NK-92 (cell line): ENCODE measurements around the gene PLA2G12A.

ENCODE experiments used
- DNase-seq: peaks from one replicate; lab custom pipeline; 2025; ENCODE audit not compliant: unreplicated experiment; lab: John Stamatoyannopoulos, UW

The PLA2G12A gene

GRCh38 chr4:109729117-109729717, 653 bp downstream of the PLA2G12A start:
- no peak for DNase-seq

- no peak for DNase-seq
These were observed 1.5 kb downstream of the PLA2G12A start for GRCh38 chr4:109728385-109728784.

- DNase-seq: no peak
These were observed 6.8 kb downstream of the PLA2G12A start for GRCh38 chr4:109723110-109723509.

GRCh38 chr4:109722357-109722756, 7.5 kb downstream of the PLA2G12A start:
- no peak for DNase-seq

- no peak for DNase-seq
These were observed 8.8 kb downstream of the PLA2G12A start for GRCh38 chr4:109721033-109721432.

- no peak for DNase-seq
These were observed 10.3 kb downstream of the PLA2G12A start for GRCh38 chr4:109719604-109720003.

- no peak for DNase-seq
These were observed 11.1 kb downstream of the PLA2G12A start for GRCh38 chr4:109718759-109719158.

GRCh38 chr4:109713500-109713899, 16.4 kb downstream of the PLA2G12A start:
- DNase-seq: no peak

GRCh38 chr4:109708990-109709389, 20.9 kb downstream of the PLA2G12A start:
- DNase-seq: no peak

GRCh38 chr4:109708435-109708834, 21.4 kb downstream of the PLA2G12A start:
- DNase-seq: no peak

- no peak for DNase-seq
These were observed 26.1 kb downstream of the PLA2G12A start for GRCh38 chr4:109703664-109704361.

- DNase-seq: no peak
These were observed 26.8 kb downstream of the PLA2G12A start, which contains the start of gene CASP6 for GRCh38 chr4:109702950-109703663. Gene CASP6 (minus strand): TSS chr4:109703445. CDS start chr4:109703395, 50 bp downstream.

- no peak for DNase-seq
These were observed 28.1 kb downstream of the PLA2G12A start for GRCh38 chr4:109701566-109702410.

GRCh38 chr4:109699553-109700225, 30.2 kb downstream of the PLA2G12A start:
- DNase-seq: no peak

- no peak for DNase-seq
These were observed 31.2 kb downstream of the PLA2G12A start for GRCh38 chr4:109698656-109699055.

GRCh38 chr4:109691411-109691920, 38.4 kb downstream of the PLA2G12A start:
- no peak for DNase-seq

- DNase-seq: no peak
These were observed 39.0 kb downstream of the PLA2G12A start for GRCh38 chr4:109690690-109691410.

GRCh38 chr4:109684727-109685126, 45.1 kb downstream of the PLA2G12A start:
- DNase-seq: no peak

- DNase-seq: no peak
These were observed 46.1 kb downstream of the PLA2G12A start for GRCh38 chr4:109683621-109684253.
